Endothelial cell of umbilical vein (primary cell): Measurements from ENCODE around the gene ABCD1. TPM values are rescaled to one million over a fixed set of nuclear protein-coding genes. Genes with fewer than 3 reads are reported as not detected.

Experiments
- BruUV-seq: library from RNA; stranded (reverse); fragments of 400-500 nt; replicated peaks from 2 replicates; lab custom pipeline; 2021; lab: Mats Ljungman, UMichigan
- CTCF ChIA-PET: fragments of 300-600, 350-600 bp; sonication (Branson Sonifier 250); formaldehyde crosslinking; loops from one replicate; lab custom pipeline; 2021; ENCODE audit warnings: antibody characterized with exemption, inconsistent platforms; lab: Charles Lee
- POLR2A ChIA-PET: fragments of 300-600, 350-600 bp; sonication (Branson Sonifier 250); formaldehyde crosslinking; loops from one replicate; lab custom pipeline; 2021; ENCODE audit warnings: antibody characterized with exemption, inconsistent platforms; lab: Charles Lee
- DNase-seq: peaks from one replicate; pipeline ENCODE4 v3.0.0-alpha.2; 2011; ENCODE audit warnings: low read depth, low spot score
- FAIRE-seq: peaks from 2 replicates; lab custom pipeline; 2011; peaks lifted over from hg19 to GRCh38; lab: Jason Lieb, UNC
- H2AFZ ChIP-seq: 2 replicates; pipeline ENCODE4 v1.6.0; 2012; ENCODE audit warnings: low read depth, low read length, control low read depth, inconsistent platforms
- H3K27ac ChIP-seq: 2 replicates; pipeline ENCODE4 v1.5.1; 2011; ENCODE audit warnings: low read depth, mild to moderate bottlenecking, control low read depth, low read length, moderate library complexity; ENCODE audit not compliant: insufficient read depth
- H3K27me3 ChIP-seq, 2 experiments: 2 replicates each; pipeline versions ENCODE4 v1.6.0 to v1.6.1; 2011; ENCODE audit warnings: low read length in 2 of 2, mixed read lengths in 1 of 2; ENCODE audit not compliant: control insufficient read depth in 2 of 2, insufficient read depth in 2 of 2
- H3K36me3 ChIP-seq, 2 experiments: 2 replicates in 1 of 2; 3 replicates in 1 of 2; pipeline ENCODE4 v1.5.1; 2011; ENCODE audit warnings: low read length in 2 of 2, mild to moderate bottlenecking in 1 of 2, moderate library complexity in 1 of 2; ENCODE audit not compliant: control insufficient read depth in 2 of 2, insufficient read depth in 2 of 2; ENCODE audit errors: extremely low read depth in 1 of 2
- H3K4me1 ChIP-seq: 3 replicates; pipeline ENCODE4 v1.5.1; 2011; ENCODE audit warnings: mild to moderate bottlenecking, low read length; ENCODE audit not compliant: control insufficient read depth, insufficient read depth; ENCODE audit errors: extremely low read depth
- H3K4me2 ChIP-seq: 2 replicates; pipeline ENCODE4 v1.6.1; 2011; ENCODE audit warnings: low read length, control low read depth, mixed read lengths; ENCODE audit not compliant: insufficient read depth
- H3K4me3 ChIP-seq, 3 experiments: fragments of 200-600 bp in 1 of 3; sonication (generic), shearing (Covaris generic) in 1 of 3; replicated peaks in 1 of 3; 2 replicates each; pipeline ENCODE4 v1.5.1; 2011 to 2016; ENCODE audit warnings: control low read depth in 3 of 3, low read length in 3 of 3, mild to moderate bottlenecking in 2 of 3, inconsistent platforms in 1 of 3, low read depth in 1 of 3, moderate library complexity in 1 of 3; ENCODE audit not compliant: insufficient read depth in 1 of 3
- H3K79me2 ChIP-seq: 2 replicates; pipeline ENCODE4 v1.6.0; 2012; ENCODE audit warnings: low read length, inconsistent platforms; ENCODE audit not compliant: control insufficient read depth, insufficient read depth
- H3K9ac ChIP-seq: replicated peaks from 2 replicates; pipeline ENCODE3; 2011; ENCODE audit warnings: low read length, control low read depth; ENCODE audit not compliant: insufficient read depth; ENCODE audit errors: extremely low read depth
- H3K9me1 ChIP-seq: replicated peaks from 3 replicates; pipeline ENCODE4 v1.6.0; 2011; ENCODE audit warnings: mild to moderate bottlenecking, low read length; ENCODE audit not compliant: control insufficient read depth, insufficient read depth; ENCODE audit errors: extremely low read depth
- H3K9me3 ChIP-seq: replicated peaks from 2 replicates; pipeline ENCODE4 v1.5.1; 2012; ENCODE audit warnings: low read length, inconsistent platforms; ENCODE audit not compliant: control insufficient read depth, insufficient read depth
- H4K20me1 ChIP-seq: replicated peaks from 2 replicates; pipeline ENCODE3; 2011; ENCODE audit warnings: mild to moderate bottlenecking, low read length; ENCODE audit not compliant: control insufficient read depth, insufficient read depth; ENCODE audit errors: extremely low read depth
- EZH2 ChIP-seq: IDR thresholded peaks from 2 replicates; pipeline ENCODE4 v1.6.1; 2012; ENCODE audit warnings: borderline replicate concordance, low read depth, mild to moderate bottlenecking, moderate library complexity, low read length, inconsistent platforms; ENCODE audit not compliant: severe bottlenecking
- FOS ChIP-seq: IDR thresholded peaks from 2 replicates; pipeline ENCODE4 v1.6.1; 2011; ENCODE audit warnings: mild to moderate bottlenecking, low read length, moderate library complexity, borderline replicate concordance; ENCODE audit not compliant: insufficient read depth
- JUN ChIP-seq: IDR thresholded peaks from 2 replicates; pipeline ENCODE4 v1.6.1; 2011; ENCODE audit warnings: borderline replicate concordance, low read depth; ENCODE audit not compliant: insufficient read length, insufficient read depth
- MYC ChIP-seq: IDR thresholded peaks from one replicate; pipeline ENCODE4 v1.6.1; 2011; ENCODE audit warnings: mild to moderate bottlenecking, low read depth, low read length
- POLR2A ChIP-seq: IDR thresholded peaks from 2 replicates; pipeline ENCODE4 v1.6.1; 2012; ENCODE audit warnings: low read depth, mild to moderate bottlenecking, control low read depth, low read length
- dilution Hi-C: fragments of 300-500 bp; cut with MboI; formaldehyde crosslinking; loops from one replicate; pipeline ENCODE4 v1.15.0; 2019; ENCODE audit warnings: low sequenced_read_pairs; ENCODE audit not compliant: extremely low pct_ligation_motif_present
- intact Hi-C: fragments of 100-400 bp; cut with micrococcal nuclease; formaldehyde crosslinking; loops from one replicate; pipeline ENCODE4 v1.10.0; 2022
- polyA plus RNA-seq, 4 experiments: library from polyadenylated mRNA; depleted of rRNA in 3 of 4; stranded (reverse) in 3 of 4; unstranded in 1 of 4; fragments of >200 nt; gene quantifications; 2 replicates each; pipeline versions ENCODE4 v1.2.1 to v1.2.3, GENCODE V29; 2011 to 2012; ENCODE audit warnings: missing spikeins in 1 of 4
- total RNA-seq: library from RNA; stranded (reverse); gene quantifications from 2 replicates; pipeline ENCODE4 v1.2.3, GENCODE V29; 2021
- TF ChIP-seq, protein P1 (sequence below): IDR thresholded peaks from 2 replicates; pipeline ENCODE4 v1.6.1; 2011; ENCODE audit not compliant: insufficient read depth, insufficient read length

Gene ABCD1
- total and polyA plus RNA-seq, 2 donors (not counting 3 experiments of a cell fraction or from before 2014, with no cell fraction given), result 9.1 to 12.9 TPM

DNA sequence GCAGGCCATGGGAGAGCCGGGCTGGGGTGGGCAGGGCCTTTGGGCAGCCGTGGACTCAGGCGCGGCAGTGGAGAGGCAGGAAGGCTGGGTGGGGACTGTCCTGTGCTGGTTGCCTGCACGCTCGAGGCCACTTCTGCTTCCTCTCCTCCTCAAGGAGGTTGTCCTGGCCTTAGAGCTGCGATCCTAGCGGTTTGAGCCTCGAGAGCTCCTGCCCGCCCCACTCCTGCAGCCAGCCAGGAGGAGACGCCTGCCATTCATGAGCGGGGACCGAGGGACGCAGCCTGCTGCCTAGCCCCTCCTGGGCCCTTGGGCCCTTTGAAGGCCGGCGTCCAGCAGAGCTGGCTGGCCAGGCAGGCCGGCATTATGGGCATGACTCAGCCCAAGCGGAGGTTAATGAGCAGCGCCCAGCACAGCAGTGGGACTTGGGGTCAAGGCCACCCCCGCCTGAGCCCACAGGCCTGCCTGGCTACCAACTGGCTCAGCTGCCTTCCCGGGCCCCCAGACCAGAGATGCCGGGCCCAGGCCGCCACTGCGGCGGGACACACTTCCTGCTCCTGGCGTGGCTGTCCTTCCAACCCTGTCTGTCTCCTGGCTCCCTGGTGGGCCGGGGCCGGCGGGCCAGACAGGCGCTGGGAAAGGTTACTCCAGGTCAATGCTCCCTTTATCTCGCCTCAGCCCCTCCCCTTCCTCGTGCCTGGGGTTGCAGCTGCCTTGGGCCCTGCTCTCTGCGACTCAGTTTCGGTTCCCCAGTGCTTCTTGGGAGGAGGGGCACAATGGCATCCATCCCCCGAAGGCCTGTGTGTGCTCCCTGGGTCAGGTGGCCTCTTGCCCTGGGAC is 1.8 kb downstream of the ABCD1 start:
- ChIA-PET CTCF (interaction anchor here (1.0 kb wide), 1 partner anchor 9 kb away, joined by 3 read pairs; no protein-coding TSS in a partner anchor), POLR2A (interaction anchor here (0.6 kb wide), 1 partner anchor 218 kb away, joined by 6 read pairs; no protein-coding TSS in a partner anchor)
- no peaks in the 10 kb centered on the region for H4K20me1 ChIP-seq
- no peaks in the 10 kb centered on the region for H3K9me3 ChIP-seq
- H3K9ac ChIP-seq, result peak overlapping the region; percentile 47
- H3K36me3 ChIP-seq, result no peaks in the 10 kb centered on the region
- peaks cover 13% of the 10 kb centered on the region for H3K79me2 ChIP-seq
- H2AFZ ChIP-seq, result peak overlapping the region; percentile 53
- no peaks in the 10 kb centered on the region for H3K9me1 ChIP-seq
- intact Hi-C loops, result loop anchor here (2.0 kb wide), 1 partner anchor 68 kb away; the partner anchor contains the start of genes IDH3G and SSR4
- peak; percentile 66 for FAIRE-seq
- no TSS peak for BruUV-seq
- peak; percentile 56 for DNase-seq
- peaks cover 28% of the 10 kb centered on the region for H3K4me1 ChIP-seq
- H3K4me3 ChIP-seq, result peak overlapping the region in 1 of 3 experiments; percentile 2
- peak overlapping the region; percentile 72 for H3K27ac ChIP-seq
- H3K27me3 ChIP-seq, result no peaks in the 10 kb centered on the region
- peak overlapping the region; percentile 29 for H3K4me2 ChIP-seq
- TF ChIP-seq FOS (peak; percentile 16), MYC (no peak), EZH2 (no peak)
- dilution Hi-C loops, result no loop called here

DNA sequence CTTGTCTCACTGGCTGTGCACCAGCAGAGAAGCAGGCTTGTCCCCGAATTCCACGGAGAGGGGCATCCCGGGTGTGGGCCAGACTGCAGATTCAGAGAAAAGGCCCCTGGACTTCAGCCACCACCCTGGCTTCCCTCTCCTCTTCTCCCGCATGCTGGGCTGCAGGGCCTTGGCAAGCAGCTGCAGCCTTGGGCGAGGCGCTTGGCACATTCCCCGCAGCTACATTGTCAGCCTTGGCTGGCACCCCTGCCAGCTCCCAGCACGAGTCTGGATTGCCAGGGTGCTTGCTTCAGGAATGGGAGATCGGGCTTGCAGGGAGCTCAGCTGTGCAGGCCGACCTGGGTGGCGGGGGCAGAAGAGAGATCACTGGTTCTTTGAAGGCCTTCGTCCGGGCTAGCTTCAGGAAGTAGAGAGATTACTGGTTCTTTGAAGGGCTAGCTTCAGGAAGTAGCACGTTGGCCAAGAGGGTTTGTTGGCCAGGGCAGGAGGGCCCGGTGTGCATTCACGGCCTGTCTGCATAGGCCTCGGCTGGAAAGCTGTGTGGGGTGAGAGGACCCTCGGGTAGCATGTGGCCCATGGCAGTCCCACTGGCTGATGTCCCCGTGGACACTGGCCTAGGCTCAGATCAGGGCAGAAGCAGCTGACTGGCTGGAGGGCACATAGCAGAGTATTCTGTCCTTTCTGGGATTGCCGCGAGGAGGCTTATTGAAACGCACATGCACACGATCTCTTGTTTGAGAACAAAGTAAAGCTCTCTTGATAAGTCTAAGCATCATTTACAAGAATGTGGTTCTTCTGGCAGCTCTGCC is 2.7 kb downstream of the ABCD1 start:
- Histone ChIP-seq H2AFZ (peak overlapping the region; percentile 27), H3K27me3 (no peaks in the 10 kb centered on the region), H3K27ac (peak overlapping the region; percentile 72), H3K4me3 (no peak overlapping the region), H4K20me1 (no peaks in the 10 kb centered on the region), H3K9ac (peak overlapping the region; percentile 47), H3K79me2 (peaks cover 7% of the 10 kb centered on the region), H3K36me3 (no peaks in the 10 kb centered on the region), H3K4me2 (peak overlapping the region; percentile 29), H3K4me1 (peaks cover 21% of the 10 kb centered on the region), H3K9me1 (no peaks in the 10 kb centered on the region), H3K9me3 (no peaks in the 10 kb centered on the region)
- TF ChIP-seq MYC (no peak), JUN (no peak), POLR2A (no peak)
- TF ChIP-seq, protein P1, sequence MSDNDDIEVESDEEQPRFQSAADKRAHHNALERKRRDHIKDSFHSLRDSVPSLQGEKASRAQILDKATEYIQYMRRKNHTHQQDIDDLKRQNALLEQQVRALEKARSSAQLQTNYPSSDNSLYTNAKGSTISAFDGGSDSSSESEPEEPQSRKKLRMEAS, result no peak
- FAIRE-seq (peak; percentile 89), DNase-seq (peak; percentile 28)
- dilution Hi-C loops (no loop called here), intact Hi-C loops (loop anchor here (2.0 kb wide), 1 partner anchor 67 kb away; the partner anchor contains the start of genes IDH3G and SSR4)
- BruUV-seq, result no TSS peak
- ChIA-PET CTCF (interaction anchor here (1.0 kb wide), 1 partner anchor 8 kb away, joined by 3 read pairs; no protein-coding TSS in a partner anchor), POLR2A (interaction anchor here (0.6 kb wide), 1 partner anchor 218 kb away, joined by 6 read pairs; no protein-coding TSS in a partner anchor)
